Lower lobe of right lung (tissue), 2 donors: Measurements from ENCODE around the gene NOD2. TPM values are rescaled to one million over a fixed set of nuclear protein-coding genes. Genes with fewer than 3 reads are reported as not detected.

Experiments used
- ATAC-seq, 2 donors: fragments of 200-7000 bp; cut with Tn5 transposase; one replicate each; pipeline ENCODE4 v1.9.1; 2020 to 2022; ENCODE audit warnings: mild to moderate bottlenecking in 2 of 2, moderate library complexity in 2 of 2
- DNase-seq: peaks from one replicate; pipeline ENCODE4 v3.0.0-alpha.2; 2020
- H3K27ac ChIP-seq: fragments of 200-600 bp; one replicate; pipeline ENCODE4 v1.8.0; 2022
- H3K27me3 ChIP-seq: fragments of 200-600 bp; one replicate; pipeline ENCODE4 v1.8.0; 2022; ENCODE audit warnings: low read depth
- H3K36me3 ChIP-seq: fragments of 200-600 bp; one replicate; pipeline ENCODE4 v1.8.0; 2022; ENCODE audit warnings: mild to moderate bottlenecking
- H3K4me1 ChIP-seq: fragments of 200-600 bp; one replicate; pipeline ENCODE4 v1.8.0; 2022
- H3K4me3 ChIP-seq: fragments of 200-600 bp; one replicate; pipeline ENCODE4 v1.8.0; 2022; ENCODE audit warnings: mild to moderate bottlenecking
- H3K9me3 ChIP-seq: fragments of 200-600 bp; one replicate; pipeline ENCODE4 v1.8.0; 2022
- intact Hi-C: fragments of 100-400 bp; cut with DNase I; formaldehyde crosslinking; loops from one replicate; pipeline ENCODE4 v1.11.0; 2022
- total RNA-seq: library from RNA; stranded (reverse); fragmentation: NEBNext Ultra II Directional; extraction: Animal tissue kit (Norgen Biotek cat#: 25700); gene quantifications from one replicate; pipeline ENCODE4 v1.2.1, GENCODE V29; 2021
- TF ChIP-seq, protein P1 (sequence below): fragments of 200-600 bp; IDR thresholded peaks from one replicate; pipeline ENCODE4 v1.8.0; 2022; ENCODE audit warnings: antibody characterized with exemption, mild to moderate bottlenecking
- donor health status: DM: no; HTN: yes; CAD: no; lungs with severe emphysema.

Gene NOD2
- total RNA-seq, 1 donor from 2014 or later: 13.2 TPM

DNA sequence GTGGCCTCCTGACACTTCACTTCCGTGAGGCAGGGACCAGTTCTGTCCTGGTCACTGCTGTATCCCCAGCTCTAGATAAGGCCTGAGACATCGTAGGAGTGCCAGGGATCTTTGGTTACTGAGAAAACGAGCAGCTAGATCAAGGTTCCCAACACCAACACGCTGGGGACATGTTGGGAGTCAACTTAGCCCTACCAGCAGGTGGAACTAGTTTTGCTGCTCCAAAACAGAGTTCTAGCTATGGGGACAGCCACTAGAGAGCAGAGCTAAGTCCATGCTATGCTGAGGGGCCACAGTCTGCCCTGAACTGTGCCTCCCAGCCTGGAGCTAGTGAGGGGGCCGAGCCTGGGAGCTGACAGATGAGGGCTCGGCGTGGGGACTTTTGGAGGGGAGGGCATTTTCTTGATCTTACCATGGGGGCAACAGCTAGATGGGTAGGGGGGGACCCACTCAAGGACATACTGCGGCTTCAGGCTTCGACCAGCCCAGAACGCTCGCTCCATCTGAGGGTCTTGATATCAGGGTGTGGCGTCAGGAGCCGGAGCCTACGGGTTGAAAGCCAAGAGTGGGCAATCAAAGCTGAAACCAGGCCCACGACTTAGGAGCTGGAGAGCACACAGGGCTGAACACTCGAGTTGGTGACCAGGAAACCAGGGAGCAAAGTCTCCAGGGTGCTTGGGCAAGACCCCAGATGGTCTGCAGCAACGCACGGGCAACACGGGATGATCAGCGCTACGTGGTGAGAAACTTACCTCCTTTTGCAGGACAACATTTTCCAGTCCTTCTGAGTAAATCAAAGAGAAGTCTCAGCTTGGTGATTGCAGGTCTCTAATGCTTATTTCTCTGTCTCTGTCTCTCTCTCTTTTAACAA is 25.7 kb upstream of the NOD2 start:
- DNase-seq: no peak
- H3K36me3 ChIP-seq: no peaks in the 10 kb centered on the region
- H3K27me3 ChIP-seq: no peaks in the 10 kb centered on the region
- TF ChIP-seq, protein P1, sequence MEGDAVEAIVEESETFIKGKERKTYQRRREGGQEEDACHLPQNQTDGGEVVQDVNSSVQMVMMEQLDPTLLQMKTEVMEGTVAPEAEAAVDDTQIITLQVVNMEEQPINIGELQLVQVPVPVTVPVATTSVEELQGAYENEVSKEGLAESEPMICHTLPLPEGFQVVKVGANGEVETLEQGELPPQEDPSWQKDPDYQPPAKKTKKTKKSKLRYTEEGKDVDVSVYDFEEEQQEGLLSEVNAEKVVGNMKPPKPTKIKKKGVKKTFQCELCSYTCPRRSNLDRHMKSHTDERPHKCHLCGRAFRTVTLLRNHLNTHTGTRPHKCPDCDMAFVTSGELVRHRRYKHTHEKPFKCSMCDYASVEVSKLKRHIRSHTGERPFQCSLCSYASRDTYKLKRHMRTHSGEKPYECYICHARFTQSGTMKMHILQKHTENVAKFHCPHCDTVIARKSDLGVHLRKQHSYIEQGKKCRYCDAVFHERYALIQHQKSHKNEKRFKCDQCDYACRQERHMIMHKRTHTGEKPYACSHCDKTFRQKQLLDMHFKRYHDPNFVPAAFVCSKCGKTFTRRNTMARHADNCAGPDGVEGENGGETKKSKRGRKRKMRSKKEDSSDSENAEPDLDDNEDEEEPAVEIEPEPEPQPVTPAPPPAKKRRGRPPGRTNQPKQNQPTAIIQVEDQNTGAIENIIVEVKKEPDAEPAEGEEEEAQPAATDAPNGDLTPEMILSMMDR: no peak
- no peak for ATAC-seq
- H3K9me3 ChIP-seq: peaks cover 11% of the 10 kb centered on the region
- no peak overlapping the region for H3K27ac ChIP-seq
- intact Hi-C loops: no loop called here
- no peak overlapping the region for H3K4me3 ChIP-seq
- peaks cover 15% of the 10 kb centered on the region for H3K4me1 ChIP-seq

DNA sequence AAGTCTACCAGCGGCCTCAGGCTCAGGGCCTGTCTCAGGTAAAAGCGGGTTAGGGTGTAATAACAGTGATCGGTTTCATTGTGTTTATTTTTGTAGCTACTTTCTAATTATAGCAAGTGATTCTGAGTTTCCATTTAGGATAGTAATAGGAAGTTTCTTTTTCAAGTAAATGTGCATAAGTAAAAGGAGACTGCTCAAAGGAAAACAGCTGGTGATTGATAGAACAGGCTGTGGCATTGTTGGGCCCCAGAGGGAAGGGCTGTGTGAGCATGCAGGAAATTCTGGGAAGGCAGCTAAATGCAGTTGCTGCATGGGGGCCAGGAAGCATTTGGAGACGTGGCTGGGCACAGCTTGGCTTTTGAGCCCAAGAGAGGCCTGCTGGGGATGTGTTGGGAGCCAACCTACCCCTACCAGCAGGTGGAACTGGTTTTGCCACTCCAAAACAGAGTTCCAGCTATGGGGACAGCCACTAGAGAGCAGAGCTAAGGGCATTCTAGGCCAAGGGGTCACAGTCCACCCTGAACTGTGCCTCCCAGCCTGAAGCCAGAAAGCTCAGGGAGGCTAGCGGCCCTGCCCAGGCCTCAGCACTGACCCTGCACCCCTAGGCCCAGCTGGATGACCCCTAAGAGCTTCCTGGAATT is 24.9 kb upstream of the NOD2 start:
- no peak overlapping the region for H3K27ac ChIP-seq
- intact Hi-C loops: no loop called here
- peak; percentile 56 for DNase-seq
- H3K9me3 ChIP-seq: peaks cover 17% of the 10 kb centered on the region
- H3K4me1 ChIP-seq: peaks cover 15% of the 10 kb centered on the region
- TF ChIP-seq, protein P1: no peak
- H3K27me3 ChIP-seq: no peaks in the 10 kb centered on the region
- peak; percentile 71 to 77 for ATAC-seq
- no peaks in the 10 kb centered on the region for H3K36me3 ChIP-seq
- H3K4me3 ChIP-seq: no peak overlapping the region

DNA sequence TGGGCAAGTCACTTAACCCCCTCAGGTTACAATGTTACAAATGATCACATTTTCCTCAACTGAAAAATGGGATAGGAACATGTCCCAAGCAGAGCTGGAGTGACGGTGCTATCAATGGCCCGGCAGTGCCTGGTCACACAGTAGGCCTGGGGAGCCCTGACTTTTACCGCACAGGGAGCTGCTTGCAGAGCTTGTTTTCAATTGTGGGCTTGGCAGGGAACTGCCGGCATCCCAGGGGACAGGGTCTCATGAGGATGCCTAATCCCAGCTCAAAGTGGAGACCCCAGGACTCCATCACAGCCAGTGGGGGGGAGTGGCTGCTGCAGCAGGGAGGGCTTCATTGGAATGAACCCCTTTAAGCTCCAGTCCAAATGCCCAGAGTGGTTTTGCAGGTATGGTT is 23.7 kb upstream of the NOD2 start:
- no peak overlapping the region for H3K27ac ChIP-seq
- peaks cover 15% of the 10 kb centered on the region for H3K4me1 ChIP-seq
- H3K4me3 ChIP-seq: no peak overlapping the region
- H3K36me3 ChIP-seq: peaks cover 1% of the 10 kb centered on the region
- intact Hi-C loops: no loop called here
- H3K27me3 ChIP-seq: no peaks in the 10 kb centered on the region
- TF ChIP-seq, protein P1: no peak
- no peak for ATAC-seq
- DNase-seq: peak; percentile 13
- H3K9me3 ChIP-seq: peaks cover 23% of the 10 kb centered on the region

DNA sequence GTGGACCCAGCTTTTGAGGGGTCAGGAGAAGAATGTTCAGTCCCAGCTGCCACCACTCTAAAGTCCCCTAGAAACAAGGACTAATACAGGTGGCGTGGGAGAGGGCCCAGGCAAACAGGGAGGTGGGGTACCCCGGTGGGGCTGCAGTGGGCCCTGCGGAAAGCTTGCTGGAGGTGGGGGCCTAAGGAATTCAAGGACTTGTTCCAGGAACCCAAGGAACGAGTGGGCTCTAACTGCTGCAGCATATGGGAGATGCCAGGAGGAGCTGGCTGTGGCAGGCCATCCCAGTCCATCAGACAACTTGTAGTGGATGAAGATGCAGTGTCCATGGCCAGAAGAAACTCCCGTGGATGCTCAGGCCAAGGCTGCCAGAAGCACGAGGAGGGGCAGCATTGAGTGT is 22.9 kb upstream of the NOD2 start:
- Histone ChIP-seq H3K9me3 (peaks cover 23% of the 10 kb centered on the region), H3K27me3 (no peaks in the 10 kb centered on the region), H3K27ac (no peak overlapping the region), H3K4me1 (peaks cover 10% of the 10 kb centered on the region), H3K36me3 (peaks cover 8% of the 10 kb centered on the region), H3K4me3 (no peak overlapping the region)
- TF ChIP-seq, protein P1: no peak
- ATAC-seq (no peak), DNase-seq (peak; percentile 17)
- intact Hi-C loops: no loop called here

DNA sequence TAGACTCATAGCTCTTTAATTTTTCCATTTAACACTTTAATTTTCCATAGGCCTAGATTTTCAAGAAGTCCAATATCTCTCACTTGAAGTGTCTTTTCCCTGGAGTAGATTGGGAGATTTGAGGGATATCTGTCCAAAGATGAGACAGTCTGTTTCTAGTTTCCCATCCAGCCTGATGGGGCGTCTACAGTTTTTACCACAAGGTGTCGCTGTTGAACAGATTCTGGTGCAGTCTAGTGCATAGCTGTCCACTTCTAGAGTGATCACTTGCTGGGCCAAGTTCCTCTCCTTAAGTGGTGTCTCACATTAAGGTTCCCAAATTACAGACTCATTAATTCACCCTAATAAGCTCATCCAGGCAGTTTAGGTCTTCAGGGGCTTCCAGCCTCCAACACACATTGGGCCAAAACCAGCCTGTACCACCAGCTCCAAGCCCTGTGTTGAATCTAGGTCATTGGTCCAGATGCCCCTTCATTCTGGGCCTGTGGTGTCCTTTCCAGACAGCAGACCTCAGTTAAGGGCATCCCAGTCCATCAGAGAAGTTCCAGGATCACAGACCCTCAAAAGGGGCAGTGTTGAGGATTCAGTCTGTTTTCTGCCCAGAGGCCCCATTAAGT is 21.7 kb upstream of the NOD2 start:
- peaks cover 15% of the 10 kb centered on the region for H3K36me3 ChIP-seq
- no peak for ATAC-seq
- TF ChIP-seq, protein P1: peak; percentile 50

More for the DNA sequence above, 21.7 kb upstream of the NOD2 start:
- H3K27me3 ChIP-seq: no peaks in the 10 kb centered on the region
- H3K27ac ChIP-seq: no peak overlapping the region
- no peak overlapping the region for H3K4me3 ChIP-seq
- intact Hi-C loops: no loop called here
- H3K9me3 ChIP-seq: peaks cover 23% of the 10 kb centered on the region
- peaks cover 15% of the 10 kb centered on the region for H3K4me1 ChIP-seq
- DNase-seq: peak; percentile 31
